Fibroblast of peridontal ligament (primary cell): ENCODE data around the gene PARM1.

Experiments used
- DNase-seq: peaks from one replicate; pipeline ENCODE4 v3.0.0-alpha.2; 2010; ENCODE audit errors: extremely low read depth

The PARM1 gene

DNA sequence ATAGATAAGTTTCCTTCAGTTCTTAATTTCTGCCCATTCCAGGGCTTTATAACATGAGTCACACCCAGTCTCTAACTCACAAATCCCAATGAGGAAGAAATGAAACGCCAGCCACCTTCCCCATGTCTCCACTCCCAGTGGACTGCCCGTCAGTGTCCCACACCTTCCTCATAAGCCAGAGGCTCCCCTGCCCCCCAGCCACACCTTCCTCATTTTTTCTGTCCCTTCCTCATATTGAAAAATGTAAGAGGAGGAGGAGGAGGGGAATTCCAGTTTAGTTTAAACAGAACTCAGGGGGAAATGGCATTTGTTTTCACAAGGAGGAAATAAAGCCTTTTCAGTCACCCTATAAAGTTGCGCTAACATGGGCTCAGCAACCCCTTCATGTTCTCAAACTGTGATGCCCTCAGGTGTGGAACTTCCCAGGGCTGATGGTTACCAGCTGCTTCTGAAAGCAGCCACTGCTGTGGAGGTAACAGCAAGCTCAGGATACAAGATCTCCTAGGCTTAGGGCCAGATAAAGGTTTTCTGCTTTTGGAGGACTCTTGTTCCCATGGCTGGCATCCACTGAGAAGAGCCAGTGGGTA is 97.8 kb downstream of the PARM1 start:
- DNase-seq: no peak

GRCh38 chr4:75031775-75032174 is 98.9 kb downstream of the PARM1 start:
- DNase-seq: no peak

DNA sequence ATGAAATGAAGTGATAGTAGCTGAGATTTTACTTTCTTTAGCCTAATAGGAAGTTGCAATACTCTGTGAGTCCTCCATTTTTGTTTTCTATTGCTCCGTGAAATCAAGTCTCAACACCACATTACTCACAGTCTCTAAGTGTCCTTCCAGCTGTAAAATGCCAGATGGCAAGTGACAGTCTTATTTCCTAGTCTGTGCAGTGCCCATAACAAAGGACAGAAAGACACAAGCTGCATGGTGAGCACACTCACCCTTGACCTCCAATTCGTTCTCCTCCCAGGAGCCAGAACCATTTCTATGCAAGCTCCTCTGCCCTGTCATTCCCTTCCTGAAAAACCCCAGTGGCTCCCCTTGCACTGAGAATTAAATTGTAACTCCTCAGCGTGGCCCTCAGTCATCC is 101.6 kb downstream of the PARM1 start:
- no peak for DNase-seq

- no peak for DNase-seq
Observed at GRCh38 chr4:75035321-75035720, 102.4 kb downstream of the PARM1 start.

DNA sequence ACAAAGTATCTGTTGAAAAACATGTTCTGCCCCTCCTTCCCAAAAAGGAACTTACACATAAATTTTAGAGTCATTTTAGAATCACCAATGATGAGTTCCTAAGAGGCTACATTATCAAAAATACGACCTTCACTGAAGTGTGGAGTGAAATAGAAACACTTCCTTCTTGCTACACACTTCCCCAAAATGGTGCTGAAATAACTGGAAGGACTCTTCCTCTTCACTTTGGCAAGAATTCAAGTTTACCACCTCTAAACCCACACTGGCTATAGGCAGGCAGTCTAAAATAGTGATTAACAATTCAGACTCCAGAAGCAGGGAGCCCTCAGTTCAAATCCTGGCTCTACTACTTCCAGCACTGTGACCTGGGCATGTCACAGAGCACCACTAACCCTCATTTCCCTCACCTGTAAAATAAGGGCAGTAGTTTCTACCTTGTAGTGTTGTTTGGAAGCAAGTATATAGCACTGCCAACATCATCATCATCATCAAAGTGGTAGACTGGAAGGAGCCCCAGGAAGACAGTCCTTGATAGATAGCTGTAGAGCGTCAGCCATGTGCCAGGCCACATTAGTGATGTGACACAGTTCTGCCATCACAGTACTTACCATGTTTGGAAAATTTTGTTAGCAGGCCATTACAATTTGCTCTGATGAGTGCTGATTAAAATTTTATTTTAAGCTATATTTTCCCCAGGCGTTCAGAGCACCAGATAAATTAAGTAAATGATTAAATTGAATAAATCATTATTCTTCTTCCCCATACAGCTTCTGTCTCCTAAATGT is 103.3 kb downstream of the PARM1 start:
- DNase-seq: no peak

DNA sequence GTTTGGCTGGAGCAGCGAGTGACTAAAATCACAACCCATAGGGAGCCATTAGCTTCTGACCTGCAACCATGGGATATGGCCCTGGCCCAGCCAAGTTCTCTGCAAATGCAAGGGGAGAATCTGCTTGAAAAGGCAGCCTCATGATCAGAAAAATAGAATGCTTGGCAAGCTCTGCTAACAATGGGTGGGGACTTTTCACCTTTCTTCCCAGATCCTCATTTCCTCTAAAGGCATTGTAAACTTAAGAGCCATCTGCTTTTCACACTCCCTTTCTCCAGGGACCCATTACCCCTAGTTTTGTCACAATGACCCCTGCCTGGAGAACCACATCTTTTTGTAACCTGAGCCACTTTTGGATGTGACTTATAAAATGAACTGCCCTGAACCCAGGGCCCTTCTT is 104.3 kb downstream of the PARM1 start:
- DNase-seq: no peak

GRCh38 chr4:75038376-75038775 is 105.5 kb downstream of the PARM1 start:
- no peak for DNase-seq

GRCh38 chr4:75040703-75041102 is 107.8 kb downstream of the PARM1 start:
- no peak for DNase-seq

DNA sequence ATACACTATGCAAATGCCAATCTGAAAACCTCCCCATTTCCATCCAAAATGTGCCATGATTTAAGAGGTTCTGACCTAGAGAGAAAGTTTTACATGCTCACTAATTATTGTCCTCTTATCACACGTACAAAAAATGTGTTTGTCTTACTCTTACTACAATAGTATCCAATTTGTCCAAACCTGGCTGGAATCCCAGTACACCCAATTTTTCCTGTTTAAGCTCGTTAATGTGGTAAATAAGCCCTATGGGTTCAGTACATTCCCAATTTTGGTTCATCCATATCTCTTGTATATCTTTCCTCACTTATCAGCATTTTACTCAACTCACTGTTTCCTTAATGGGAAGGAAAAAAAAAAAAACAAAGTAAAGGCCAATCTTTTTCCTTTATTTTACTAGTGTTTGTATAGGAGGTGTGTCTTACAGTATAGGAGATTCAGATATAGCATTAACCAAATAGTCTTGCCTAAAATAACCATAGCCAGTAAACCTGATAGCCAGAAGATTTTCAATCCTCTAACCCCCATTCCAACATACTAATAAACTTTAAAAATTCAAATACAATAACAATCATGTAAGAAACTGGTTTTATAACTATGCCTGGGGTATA is 109.8 kb downstream of the PARM1 start:
- DNase-seq: no peak

DNA sequence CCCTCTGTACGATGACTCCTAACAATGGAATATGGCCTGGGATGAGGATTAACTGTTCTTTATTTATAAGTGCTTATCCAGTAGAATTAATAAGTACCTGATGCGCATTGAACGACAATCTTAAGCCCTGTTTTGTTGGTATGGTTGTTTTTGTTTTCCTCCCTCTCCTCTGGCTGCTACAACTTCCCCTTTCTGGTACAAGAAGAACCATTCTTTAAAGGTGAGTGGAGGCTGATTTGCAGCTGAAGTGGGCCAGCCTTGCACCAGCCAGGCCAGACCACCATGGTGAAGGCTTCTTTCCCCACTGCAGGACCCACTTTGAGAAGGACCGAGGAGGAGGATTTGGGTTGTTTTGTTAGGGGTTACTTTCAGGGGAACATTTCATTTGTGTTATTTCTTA is 113.3 kb downstream of the PARM1 start:
- no peak for DNase-seq

- no peak for DNase-seq
Observed at GRCh38 chr4:75046641-75047040, 113.7 kb downstream of the PARM1 start.

- no peak for DNase-seq
Observed at GRCh38 chr4:75048208-75048879, 115.4 kb downstream of the PARM1 start.

DNA sequence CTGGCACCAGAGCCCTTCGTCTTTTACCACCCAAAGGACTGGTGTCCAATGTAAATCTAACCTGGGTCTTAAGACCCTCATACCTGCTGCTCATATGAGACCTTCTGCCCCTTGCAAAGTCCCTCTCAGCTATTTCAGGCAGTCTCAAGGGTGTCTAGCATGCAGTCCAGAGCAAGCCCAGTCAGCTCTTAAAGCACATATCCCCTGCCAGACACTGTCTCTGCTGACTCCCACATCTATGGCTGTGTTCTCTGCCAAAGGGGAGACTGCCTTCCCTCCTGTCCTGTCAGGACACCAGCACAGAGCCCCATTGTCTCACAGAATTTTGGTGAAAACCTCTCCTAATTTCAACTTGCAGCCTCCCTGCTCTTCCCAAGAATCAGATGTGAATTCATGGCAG is 118.5 kb downstream of the PARM1 start:
- no peak for DNase-seq

DNA sequence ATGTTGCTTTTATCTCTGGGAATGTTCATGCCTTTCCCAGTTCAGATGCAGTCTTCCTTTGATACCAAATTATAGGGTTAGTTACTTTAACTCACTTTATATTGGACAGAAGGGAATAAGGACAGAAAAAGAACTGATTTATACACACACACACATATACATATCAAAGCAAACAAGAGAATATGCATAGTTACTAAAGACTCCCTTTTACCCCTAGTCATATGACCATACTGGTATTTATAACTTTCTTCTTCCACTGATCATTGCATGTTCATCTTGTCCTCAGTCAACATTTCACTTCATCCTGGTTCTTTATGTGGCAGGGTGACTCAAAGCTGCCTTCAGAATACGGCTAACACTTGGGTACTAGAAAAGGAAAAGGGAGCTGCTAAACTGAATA is 120.4 kb downstream of the PARM1 start:
- no peak for DNase-seq

DNA sequence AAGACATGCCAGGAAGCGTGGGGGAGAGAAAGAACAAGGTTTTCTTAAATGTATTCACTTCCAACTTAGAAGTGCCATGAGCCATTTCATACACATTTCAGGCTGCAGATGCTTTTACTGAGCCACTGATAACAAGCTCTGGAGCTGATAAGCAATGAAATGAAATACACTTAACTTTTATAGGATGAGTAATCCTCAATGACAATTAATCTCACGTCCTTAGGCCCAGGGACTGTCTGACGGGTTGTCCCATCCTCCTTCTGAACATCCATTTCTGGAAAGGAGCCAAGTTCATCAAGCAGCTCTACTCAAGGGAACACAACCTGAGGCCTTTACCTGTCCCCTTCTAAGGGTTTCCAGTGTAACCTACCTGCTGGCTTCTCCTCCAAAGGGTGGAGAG is 121.2 kb downstream of the PARM1 start:
- no peak for DNase-seq

DNA sequence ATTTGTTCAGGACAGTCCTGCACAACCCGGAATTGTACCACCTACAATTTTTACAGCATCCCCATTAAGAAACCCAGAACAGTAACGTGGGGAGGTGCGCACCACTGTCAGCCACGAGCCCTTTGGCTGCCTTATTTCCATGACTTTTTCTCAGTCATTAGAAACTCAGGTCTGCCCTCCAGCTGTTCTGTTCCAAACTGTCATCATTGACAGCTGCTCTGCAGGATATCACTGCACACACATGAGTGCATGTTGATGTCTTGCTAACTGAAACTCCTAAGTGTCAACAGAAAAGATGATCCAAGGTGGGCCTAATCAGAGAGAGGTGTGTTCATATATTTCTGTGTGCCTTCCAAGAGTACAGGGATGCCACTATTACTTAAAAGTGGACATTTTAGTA is 123.4 kb downstream of the PARM1 start:
- no peak for DNase-seq

DNA sequence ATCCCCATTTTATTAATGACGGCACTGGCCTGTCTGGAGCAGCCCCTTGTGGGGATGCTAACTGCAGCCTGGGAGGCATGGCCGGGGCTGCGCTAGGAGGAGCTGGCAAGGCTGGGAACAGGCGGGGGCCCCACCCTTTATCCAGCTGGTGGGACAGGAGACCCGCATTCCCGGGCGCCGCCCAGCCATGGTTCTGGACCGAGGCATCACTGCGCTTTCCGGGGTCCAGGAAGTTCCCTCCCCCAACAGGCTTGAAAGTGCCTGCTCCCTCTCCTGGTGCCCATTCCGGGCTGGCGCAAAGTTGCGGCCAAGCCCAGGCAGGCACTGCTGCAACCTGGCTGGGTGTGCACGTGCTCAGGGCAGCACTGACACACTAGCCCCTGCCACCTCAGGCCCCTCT is 124.5 kb downstream of the PARM1 start:
- DNase-seq: no peak

- no peak for DNase-seq
Observed at GRCh38 chr4:75058486-75058885, 125.6 kb downstream of the PARM1 start.

DNA sequence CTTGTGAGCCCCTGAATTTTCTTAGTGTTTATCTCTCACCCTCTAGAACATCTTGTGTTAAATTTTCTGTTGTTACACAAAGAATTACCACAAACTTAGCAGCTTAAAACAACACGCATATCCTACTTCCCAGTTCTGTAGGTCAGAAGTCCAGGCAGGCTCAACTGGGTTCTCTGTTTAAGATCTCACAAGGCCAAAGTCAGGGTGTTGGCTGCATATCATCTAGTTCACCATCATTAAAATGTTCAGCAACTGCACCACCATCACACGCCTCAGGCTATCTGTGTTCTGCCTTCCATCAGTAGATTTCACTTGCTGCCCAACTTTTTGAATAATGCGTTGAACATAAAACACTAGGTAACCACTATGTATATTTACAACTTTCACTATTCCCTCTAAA is 130.5 kb downstream of the PARM1 start:
- DNase-seq: no peak

- DNase-seq: no peak
Observed at GRCh38 chr4:75065909-75066308, 133.0 kb downstream of the PARM1 start.

DNA sequence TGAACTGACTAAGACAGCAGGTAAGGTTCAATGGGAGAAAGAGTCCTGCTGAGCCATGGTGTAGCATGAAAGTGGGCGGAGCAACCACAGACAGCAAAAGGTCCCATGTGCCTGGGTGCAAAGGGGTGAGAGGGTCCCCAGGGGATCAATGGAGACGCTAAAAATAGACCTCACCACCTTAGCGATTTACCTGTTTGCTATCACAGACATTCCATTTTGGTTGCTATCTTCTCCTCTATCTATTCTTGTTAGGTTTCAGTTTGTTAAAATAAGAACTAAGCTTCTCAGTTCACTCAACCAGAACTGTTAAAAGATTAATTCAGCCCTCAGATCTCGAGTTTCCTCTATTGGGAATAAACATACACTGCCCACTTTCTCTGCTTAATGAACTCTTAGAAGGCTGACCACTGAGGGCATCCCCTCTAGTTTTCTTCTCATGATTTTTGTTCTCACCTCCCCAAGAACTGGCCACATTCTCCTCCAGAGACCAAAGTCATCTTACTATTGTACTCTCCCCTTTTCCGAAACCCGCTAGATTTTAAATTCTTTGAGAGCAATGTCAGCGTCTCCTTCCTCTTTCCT is 136.7 kb downstream of the PARM1 start:
- DNase-seq: no peak

- no peak for DNase-seq
Observed at GRCh38 chr4:75071317-75071716, 138.4 kb downstream of the PARM1 start.
